OCI-LY3 (cell line): ENCODE measurements around the gene ZNF311.

Source experiments
- H2AFZ ChIP-seq: fragments of 200-600, 300-600 bp; shearing (Covaris generic); 2 replicates; pipeline ENCODE4 v1.6.0; 2014; ENCODE audit warnings: antibody characterized with exemption, low read depth, low read length
- H3K27ac ChIP-seq: fragments of 200-600, 300-600 bp; sonication (generic); 2 replicates; pipeline ENCODE4 v1.5.1; 2014; ENCODE audit warnings: mild to moderate bottlenecking, low read length, moderate library complexity, mixed read lengths
- H3K27me3 ChIP-seq: fragments of 200-600, 300-600 bp; sonication (generic); 2 replicates; pipeline ENCODE4 v1.6.1; 2014; ENCODE audit warnings: low read depth, low read length, mixed read lengths
- H3K36me3 ChIP-seq: fragments of 200-600, 300-600 bp; sonication (generic); replicated peaks from 2 replicates; pipeline ENCODE3; 2014; ENCODE audit warnings: low read depth, low read length, mixed read lengths
- H3K4me1 ChIP-seq: fragments of 300-600, 200-600 bp; sonication (generic); 2 replicates; pipeline ENCODE4 v1.6.1; 2014; ENCODE audit warnings: low read length, mixed read lengths
- H3K4me2 ChIP-seq: fragments of 200-600, 300-600 bp; sonication (generic); 2 replicates; pipeline ENCODE4 v1.6.1; 2014; ENCODE audit warnings: low read length, mixed read lengths
- H3K4me3 ChIP-seq: fragments of 300-600, 200-600 bp; sonication (generic); 2 replicates; pipeline ENCODE4 v1.5.1; 2014; ENCODE audit warnings: antibody characterized with exemption, mild to moderate bottlenecking, low read length, moderate library complexity
- H3K79me2 ChIP-seq: fragments of 300-600, 200-600 bp; shearing (Covaris generic); 2 replicates; pipeline ENCODE4 v1.6.1; 2014; ENCODE audit warnings: mild to moderate bottlenecking, low read length, mixed read lengths
- H3K9ac ChIP-seq: fragments of 300-600, 200-600 bp; shearing (Covaris generic); 2 replicates; pipeline ENCODE4 v1.6.0; 2014; ENCODE audit warnings: mild to moderate bottlenecking, low read length, moderate library complexity
- H3K9me3 ChIP-seq: fragments of 200-600, 300-600 bp; shearing (Covaris generic); 2 replicates; pipeline ENCODE4 v1.6.1; 2014; ENCODE audit warnings: low read length, mixed read lengths; ENCODE audit not compliant: insufficient read depth
- H4K20me1 ChIP-seq: fragments of 200-600, 300-600 bp; sonication (generic); 2 replicates; pipeline ENCODE4 v1.6.1; 2016; ENCODE audit warnings: low read length, mixed read lengths; ENCODE audit not compliant: insufficient read depth
- EZH2phosphoT487 ChIP-seq: fragments of 200-600 bp; shearing (Covaris generic); IDR thresholded peaks from 2 replicates; pipeline ENCODE4 v1.6.1; 2018; ENCODE audit warnings: antibody characterized with exemption, mixed run types, low read depth
- TF ChIP-seq, protein P1 (sequence below): fragments of 200-600, 300-600 bp; sonication (generic); IDR thresholded peaks from 2 replicates; pipeline ENCODE4 v1.5.1; 2014; ENCODE audit warnings: antibody characterized with exemption, low read length, low read depth

ZNF311 gene

DNA sequence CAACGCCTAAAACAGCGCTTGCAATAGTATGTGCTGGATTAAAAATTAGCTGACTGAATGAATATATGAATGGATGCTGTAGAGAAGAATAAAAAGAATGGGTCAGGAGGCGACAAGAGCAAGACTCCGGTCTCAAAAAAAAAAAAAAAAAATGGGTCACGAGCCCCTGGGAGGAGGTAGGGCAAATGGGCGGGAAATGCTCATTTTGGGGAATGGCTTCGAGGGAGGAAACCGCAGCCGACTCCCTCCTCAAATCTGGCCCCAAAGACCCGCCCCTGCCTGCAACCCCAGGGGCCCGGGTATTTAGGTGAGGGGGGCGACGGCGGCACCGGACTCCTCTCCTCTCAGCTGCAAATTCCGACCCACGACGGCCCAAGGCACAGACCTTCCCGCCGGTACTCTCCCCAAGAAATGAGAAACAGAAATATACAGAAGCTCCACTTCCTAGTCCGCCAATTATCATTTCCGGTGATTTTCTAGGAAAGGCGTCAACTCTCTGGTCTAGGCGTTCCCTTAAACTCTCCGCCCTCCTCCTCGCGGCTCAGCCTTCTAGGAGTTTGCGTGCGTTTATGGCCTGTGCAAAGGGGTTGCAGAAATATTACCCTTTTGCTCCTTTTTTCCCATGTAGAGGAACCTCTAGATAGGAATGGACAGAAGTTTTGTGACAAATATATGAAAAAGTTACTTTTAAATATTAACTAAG, at the start of gene ZNF311:
TSS of gene ZNF311 (minus strand) at position 133 of the 703 bp plus-strand sequence. CDS start 1,361 bp downstream, outside the sequence.
- Histone ChIP-seq H3K79me2 (no peaks in the 10 kb centered on the region), H3K27me3 (no peaks in the 10 kb centered on the region), H3K27ac (no peak within 1 kb of the TSS), H3K4me3 (no peak within 1 kb of the TSS), H4K20me1 (no peaks in the 10 kb centered on the region), H3K9me3 (no peaks in the 10 kb centered on the region), H3K4me2 (no peak within 1 kb of the TSS), H3K4me1 (no peaks in the 10 kb centered on the region), H2AFZ (no peak within 1 kb of the TSS), H3K36me3 (no peaks in the 10 kb centered on the region), H3K9ac (no peak within 1 kb of the TSS)
- no peak for TF ChIP-seq EZH2phosphoT487
- TF ChIP-seq, protein P1, sequence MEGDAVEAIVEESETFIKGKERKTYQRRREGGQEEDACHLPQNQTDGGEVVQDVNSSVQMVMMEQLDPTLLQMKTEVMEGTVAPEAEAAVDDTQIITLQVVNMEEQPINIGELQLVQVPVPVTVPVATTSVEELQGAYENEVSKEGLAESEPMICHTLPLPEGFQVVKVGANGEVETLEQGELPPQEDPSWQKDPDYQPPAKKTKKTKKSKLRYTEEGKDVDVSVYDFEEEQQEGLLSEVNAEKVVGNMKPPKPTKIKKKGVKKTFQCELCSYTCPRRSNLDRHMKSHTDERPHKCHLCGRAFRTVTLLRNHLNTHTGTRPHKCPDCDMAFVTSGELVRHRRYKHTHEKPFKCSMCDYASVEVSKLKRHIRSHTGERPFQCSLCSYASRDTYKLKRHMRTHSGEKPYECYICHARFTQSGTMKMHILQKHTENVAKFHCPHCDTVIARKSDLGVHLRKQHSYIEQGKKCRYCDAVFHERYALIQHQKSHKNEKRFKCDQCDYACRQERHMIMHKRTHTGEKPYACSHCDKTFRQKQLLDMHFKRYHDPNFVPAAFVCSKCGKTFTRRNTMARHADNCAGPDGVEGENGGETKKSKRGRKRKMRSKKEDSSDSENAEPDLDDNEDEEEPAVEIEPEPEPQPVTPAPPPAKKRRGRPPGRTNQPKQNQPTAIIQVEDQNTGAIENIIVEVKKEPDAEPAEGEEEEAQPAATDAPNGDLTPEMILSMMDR, result no peak

DNA sequence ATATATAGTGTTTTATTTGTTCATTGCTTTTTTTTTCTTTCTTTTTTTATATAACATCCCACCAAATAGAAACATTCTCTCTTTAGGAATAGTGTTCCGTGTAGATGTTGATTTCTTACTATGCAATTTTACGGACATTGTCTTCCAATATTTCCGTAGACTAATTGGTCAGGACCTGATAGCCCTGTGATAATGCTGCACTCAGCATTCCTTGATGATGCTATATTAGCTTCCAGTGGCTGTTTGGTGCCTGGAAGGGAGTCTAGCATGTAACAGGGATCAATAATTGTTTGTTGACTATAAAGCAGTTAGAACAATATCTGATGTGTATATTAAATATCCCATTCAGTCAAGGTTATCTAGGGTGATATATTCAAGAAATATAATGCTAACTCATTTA, 46.6 kb upstream of the ZNF311 start:
- TF ChIP-seq, protein P1, result no peak
- no peak for TF ChIP-seq EZH2phosphoT487
- H4K20me1 ChIP-seq, result no peaks in the 10 kb centered on the region
- H3K4me3 ChIP-seq, result no peak overlapping the region

GRCh38 chr6:29045075-29045474, 40.0 kb upstream of the ZNF311 start, which contains the start of gene OR2W1:
TSS of gene OR2W1 (minus strand) at chr6:29045175. CDS start at chr6:29045175, 0 bp downstream.
- H4K20me1 ChIP-seq, result no peaks in the 10 kb centered on the region
- H3K4me2 ChIP-seq, result no peak within 1 kb of the TSS
- H3K27ac ChIP-seq, result no peak within 1 kb of the TSS
- H3K27me3 ChIP-seq, result no peaks in the 10 kb centered on the region
- TF ChIP-seq, protein P1, result no peak
- TF ChIP-seq EZH2phosphoT487, result no peak
- H3K4me3 ChIP-seq, result no peak within 1 kb of the TSS
- no peak within 1 kb of the TSS for H2AFZ ChIP-seq
- no peaks in the 10 kb centered on the region for H3K9me3 ChIP-seq
- peaks cover 21% of the 10 kb centered on the region for H3K4me1 ChIP-seq
- no peak within 1 kb of the TSS for H3K9ac ChIP-seq
- no peaks in the 10 kb centered on the region for H3K36me3 ChIP-seq
- no peaks in the 10 kb centered on the region for H3K79me2 ChIP-seq

More for the DNA sequence above, 46.6 kb upstream of the ZNF311 start:
- Histone ChIP-seq H2AFZ (no peak overlapping the region), H3K4me2 (no peak overlapping the region), H3K27me3 (no peaks in the 10 kb centered on the region), H3K27ac (no peak overlapping the region), H3K36me3 (peaks cover 3% of the 10 kb centered on the region), H3K4me1 (peaks cover 24% of the 10 kb centered on the region), H3K9ac (no peak overlapping the region), H3K9me3 (no peaks in the 10 kb centered on the region), H3K79me2 (no peaks in the 10 kb centered on the region)

GRCh38 chr6:29035951-29036350, 30.8 kb upstream of the ZNF311 start:
- TF ChIP-seq, protein P1, result no peak
- TF ChIP-seq EZH2phosphoT487, result no peak
- H3K4me2 ChIP-seq, result no peak overlapping the region
- no peaks in the 10 kb centered on the region for H3K79me2 ChIP-seq
- H3K4me3 ChIP-seq, result no peak overlapping the region
- H3K9me3 ChIP-seq, result no peaks in the 10 kb centered on the region
- no peak overlapping the region for H3K27ac ChIP-seq
- peaks cover 6% of the 10 kb centered on the region; the same call in 1 of the 2 replicates for H3K4me1 ChIP-seq
- H2AFZ ChIP-seq, result no peak overlapping the region
- H3K9ac ChIP-seq, result no peak overlapping the region
- no peaks in the 10 kb centered on the region for H3K36me3 ChIP-seq
- H4K20me1 ChIP-seq, result no peaks in the 10 kb centered on the region
- no peaks in the 10 kb centered on the region for H3K27me3 ChIP-seq
